HepG2 (cell line): ENCODE measurements around the gene MTA1. TPM values are rescaled to one million over a fixed set of nuclear protein-coding genes. Genes with fewer than 3 reads are reported as not detected.

Source experiments
- ETV5 ChIP-seq: IDR thresholded peaks from 2 replicates; pipeline ENCODE4 v1.6.1; 2018; ENCODE audit warnings: missing biosample characterization, missing genetic modification reagents, inconsistent platforms, borderline replicate concordance
- FOSL1 ChIP-seq: sonication (generic); formaldehyde crosslinking; IDR thresholded peaks from 2 replicates; pipeline ENCODE4 v1.9.0; 2021; ENCODE audit warnings: missing genetic modification reagents, borderline replicate concordance
- FOXJ3 ChIP-seq: sonication (generic); formaldehyde crosslinking; IDR thresholded peaks from 2 replicates; pipeline ENCODE4 v1.4.0; 2020; ENCODE audit warnings: missing genetic modification reagents, mild to moderate bottlenecking, borderline replicate concordance
- FOXO1 ChIP-seq: sonication (generic); formaldehyde crosslinking; IDR thresholded peaks from 2 replicates; pipeline ENCODE4 v1.4.0; 2020; ENCODE audit warnings: missing genetic modification reagents
- HES4 ChIP-seq: sonication (generic); formaldehyde crosslinking; IDR thresholded peaks from 2 replicates; pipeline ENCODE4 v1.9.0; 2021; ENCODE audit warnings: mild to moderate bottlenecking, missing genetic modification reagents, borderline replicate concordance
- RARG ChIP-seq: sonication (generic); formaldehyde crosslinking; IDR thresholded peaks from 2 replicates; pipeline ENCODE4 v1.4.0; 2020; ENCODE audit warnings: low read depth, mild to moderate bottlenecking, missing genetic modification reagents
- RFX1 ChIP-seq: fragments of 450-650 bp; IDR thresholded peaks from 2 replicates; pipeline ENCODE4 v1.6.1; 2017
- RFXAP ChIP-seq: sonication (generic); formaldehyde crosslinking; IDR thresholded peaks from 2 replicates; pipeline ENCODE4 v1.4.0; 2020; ENCODE audit warnings: missing genetic modification reagents, borderline replicate concordance
- TP53 ChIP-seq: sonication (generic); formaldehyde crosslinking; conservative IDR thresholded peaks from 2 replicates; pipeline ENCODE4 v1.4.0; 2020; ENCODE audit warnings: missing genetic modification reagents
- ZNF251 ChIP-seq: sonication (generic); formaldehyde crosslinking; IDR thresholded peaks from 2 replicates; pipeline ENCODE4 v1.9.0; 2021; ENCODE audit warnings: mild to moderate bottlenecking, missing genetic modification reagents
- ZNF256 ChIP-seq: sonication (generic); formaldehyde crosslinking; conservative IDR thresholded peaks from 2 replicates; pipeline ENCODE4 v1.4.0; 2020; ENCODE audit warnings: missing genetic modification reagents
- ZZZ3 ChIP-seq: sonication (generic); formaldehyde crosslinking; IDR thresholded peaks from 2 replicates; pipeline ENCODE4 v1.4.0; 2020; ENCODE audit warnings: missing genetic modification reagents, mild to moderate bottlenecking, borderline replicate concordance
- polyA plus RNA-seq, 8 experiments: library from polyadenylated mRNA; depleted of rRNA in 3 of 8; stranded (reverse) in 7 of 8; unstranded in 1 of 8; fragments of >200 nt; fragmentation: Illumina TruSeq in 4 of 8; extraction: Trizol in 4 of 8; gene quantifications; 2 replicates each; pipeline versions ENCODE4 v1.2.1 to v1.2.3, GENCODE V29; 2011 to 2016; ENCODE audit warnings: low read depth in 4 of 8, missing spikeins in 1 of 8, mixed read lengths in 1 of 8; ENCODE audit not compliant: insufficient read depth in 1 of 8
- total RNA-seq, 5 experiments: library from RNA; depleted of rRNA; stranded (reverse); fragments of >200 nt; fragmentation: Illumina TruSeq; extraction: Trizol; gene quantifications; 2 replicates each; pipeline ENCODE4 v1.2.3, GENCODE V29; 2016; ENCODE audit warnings: low read depth in 1 of 5
- TF ChIP-seq, protein P1 (sequence below): sonication (generic); formaldehyde crosslinking; IDR thresholded peaks from 2 replicates; pipeline ENCODE4 v1.4.0; 2020; ENCODE audit warnings: missing genetic modification reagents
- TF ChIP-seq, protein P2 (sequence below): IDR thresholded peaks from 2 replicates; pipeline ENCODE4 v1.6.1; 2012; ENCODE audit warnings: inconsistent platforms
- TF ChIP-seq, protein P3 (sequence below): sonication (generic); formaldehyde crosslinking; IDR thresholded peaks from 2 replicates; pipeline ENCODE4 v1.5.0; 2020; ENCODE audit warnings: missing genetic modification reagents, mild to moderate bottlenecking, borderline replicate concordance
- TF ChIP-seq, protein P4 (sequence below): sonication (generic); formaldehyde crosslinking; IDR thresholded peaks from 2 replicates; pipeline ENCODE4 v1.5.1; 2020; ENCODE audit warnings: missing genetic modification reagents, mild to moderate bottlenecking, borderline replicate concordance

Gene MTA1
- total and polyA plus RNA-seq, 2 of the 13 experiments (the other 11 are each of a cell fraction or from before 2014, with no cell fraction given), result 35.2 to 85.8 TPM

DNA sequence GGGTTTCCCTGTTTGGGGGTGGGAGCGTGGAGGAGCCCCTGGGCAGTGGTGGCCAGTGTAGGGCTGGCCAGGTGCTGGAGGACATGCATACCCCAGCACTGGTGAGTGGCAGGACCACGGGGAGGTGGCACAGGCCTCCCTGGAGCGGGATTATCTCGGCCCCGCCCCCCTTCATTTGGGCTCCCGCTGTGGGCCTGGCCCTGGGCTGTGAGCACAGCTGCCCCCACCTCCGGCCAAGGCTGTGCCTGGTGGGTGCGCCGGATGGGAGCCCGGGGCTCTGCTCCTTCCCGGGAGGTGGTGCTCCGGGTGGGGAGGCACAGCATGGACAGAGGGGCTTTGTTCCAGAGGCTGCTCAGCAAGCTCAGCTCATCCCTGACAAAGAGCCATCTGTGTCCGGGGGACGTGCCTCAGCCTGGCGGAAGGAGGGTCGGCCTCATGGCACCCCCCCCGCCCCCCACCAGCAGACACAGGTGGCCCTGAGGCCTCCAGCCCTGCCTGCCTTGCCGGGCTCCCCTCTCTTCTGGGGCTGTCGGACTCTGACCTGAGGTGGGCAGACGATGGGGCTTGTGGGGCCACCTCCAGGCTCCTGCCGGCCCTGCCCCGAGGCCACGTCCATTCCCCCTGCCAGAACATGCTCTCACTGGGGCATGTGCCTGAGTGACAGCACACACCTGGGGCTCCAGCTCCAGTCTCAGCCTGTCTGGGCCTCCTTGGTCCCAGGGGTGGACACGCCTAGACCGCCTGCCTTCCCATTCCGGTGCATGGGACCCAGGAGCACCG, 79.8 kb downstream of the MTA1 start (continued):
- TF ChIP-seq, protein P1, sequence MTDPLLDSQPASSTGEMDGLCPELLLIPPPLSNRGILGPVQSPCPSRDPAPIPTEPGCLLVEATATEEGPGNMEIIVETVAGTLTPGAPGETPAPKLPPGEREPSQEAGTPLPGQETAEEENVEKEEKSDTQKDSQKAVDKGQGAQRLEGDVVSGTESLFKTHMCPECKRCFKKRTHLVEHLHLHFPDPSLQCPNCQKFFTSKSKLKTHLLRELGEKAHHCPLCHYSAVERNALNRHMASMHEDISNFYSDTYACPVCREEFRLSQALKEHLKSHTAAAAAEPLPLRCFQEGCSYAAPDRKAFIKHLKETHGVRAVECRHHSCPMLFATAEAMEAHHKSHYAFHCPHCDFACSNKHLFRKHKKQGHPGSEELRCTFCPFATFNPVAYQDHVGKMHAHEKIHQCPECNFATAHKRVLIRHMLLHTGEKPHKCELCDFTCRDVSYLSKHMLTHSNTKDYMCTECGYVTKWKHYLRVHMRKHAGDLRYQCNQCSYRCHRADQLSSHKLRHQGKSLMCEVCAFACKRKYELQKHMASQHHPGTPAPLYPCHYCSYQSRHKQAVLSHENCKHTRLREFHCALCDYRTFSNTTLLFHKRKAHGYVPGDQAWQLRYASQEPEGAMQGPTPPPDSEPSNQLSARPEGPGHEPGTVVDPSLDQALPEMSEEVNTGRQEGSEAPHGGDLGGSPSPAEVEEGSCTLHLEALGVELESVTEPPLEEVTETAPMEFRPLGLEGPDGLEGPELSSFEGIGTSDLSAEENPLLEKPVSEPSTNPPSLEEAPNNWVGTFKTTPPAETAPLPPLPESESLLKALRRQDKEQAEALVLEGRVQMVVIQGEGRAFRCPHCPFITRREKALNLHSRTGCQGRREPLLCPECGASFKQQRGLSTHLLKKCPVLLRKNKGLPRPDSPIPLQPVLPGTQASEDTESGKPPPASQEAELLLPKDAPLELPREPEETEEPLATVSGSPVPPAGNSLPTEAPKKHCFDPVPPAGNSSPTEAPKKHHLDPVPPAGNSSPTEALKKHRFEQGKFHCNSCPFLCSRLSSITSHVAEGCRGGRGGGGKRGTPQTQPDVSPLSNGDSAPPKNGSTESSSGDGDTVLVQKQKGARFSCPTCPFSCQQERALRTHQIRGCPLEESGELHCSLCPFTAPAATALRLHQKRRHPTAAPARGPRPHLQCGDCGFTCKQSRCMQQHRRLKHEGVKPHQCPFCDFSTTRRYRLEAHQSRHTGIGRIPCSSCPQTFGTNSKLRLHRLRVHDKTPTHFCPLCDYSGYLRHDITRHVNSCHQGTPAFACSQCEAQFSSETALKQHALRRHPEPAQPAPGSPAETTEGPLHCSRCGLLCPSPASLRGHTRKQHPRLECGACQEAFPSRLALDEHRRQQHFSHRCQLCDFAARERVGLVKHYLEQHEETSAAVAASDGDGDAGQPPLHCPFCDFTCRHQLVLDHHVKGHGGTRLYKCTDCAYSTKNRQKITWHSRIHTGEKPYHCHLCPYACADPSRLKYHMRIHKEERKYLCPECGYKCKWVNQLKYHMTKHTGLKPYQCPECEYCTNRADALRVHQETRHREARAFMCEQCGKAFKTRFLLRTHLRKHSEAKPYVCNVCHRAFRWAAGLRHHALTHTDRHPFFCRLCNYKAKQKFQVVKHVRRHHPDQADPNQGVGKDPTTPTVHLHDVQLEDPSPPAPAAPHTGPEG (CRISPR knock-in tag), result no peak
- TF ChIP-seq, protein P2, sequence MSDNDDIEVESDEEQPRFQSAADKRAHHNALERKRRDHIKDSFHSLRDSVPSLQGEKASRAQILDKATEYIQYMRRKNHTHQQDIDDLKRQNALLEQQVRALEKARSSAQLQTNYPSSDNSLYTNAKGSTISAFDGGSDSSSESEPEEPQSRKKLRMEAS, result peak; percentile 90
- TF ChIP-seq RFX1 (no peak), TP53 (CRISPR knock-in tag) (0 out of 2 replicates have a peak, but pooled peaks have one; percentile 12), RFXAP (CRISPR knock-in tag) (peak; percentile 56; the same call in 1 of the 2 replicates), FOXJ3 (CRISPR knock-in tag) (no peak), ETV5 (CRISPR knock-in tag) (peak; percentile 93), RARG (CRISPR knock-in tag) (no peak), FOXO1 (CRISPR knock-in tag) (0 out of 2 replicates have a peak, but pooled peaks have one; percentile 13), ZNF251 (no peak), FOSL1 (CRISPR knock-in tag) (no peak), ZZZ3 (peak; percentile 25; the same call in 1 of the 2 replicates), ZNF256 (CRISPR knock-in tag) (no peak), HES4 (CRISPR knock-in tag) (peak; percentile 23; the same call in 1 of the 2 replicates)
- TF ChIP-seq, protein P3, sequence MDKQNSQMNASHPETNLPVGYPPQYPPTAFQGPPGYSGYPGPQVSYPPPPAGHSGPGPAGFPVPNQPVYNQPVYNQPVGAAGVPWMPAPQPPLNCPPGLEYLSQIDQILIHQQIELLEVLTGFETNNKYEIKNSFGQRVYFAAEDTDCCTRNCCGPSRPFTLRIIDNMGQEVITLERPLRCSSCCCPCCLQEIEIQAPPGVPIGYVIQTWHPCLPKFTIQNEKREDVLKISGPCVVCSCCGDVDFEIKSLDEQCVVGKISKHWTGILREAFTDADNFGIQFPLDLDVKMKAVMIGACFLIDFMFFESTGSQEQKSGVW (CRISPR knock-in tag), result no peak
- TF ChIP-seq, protein P4, sequence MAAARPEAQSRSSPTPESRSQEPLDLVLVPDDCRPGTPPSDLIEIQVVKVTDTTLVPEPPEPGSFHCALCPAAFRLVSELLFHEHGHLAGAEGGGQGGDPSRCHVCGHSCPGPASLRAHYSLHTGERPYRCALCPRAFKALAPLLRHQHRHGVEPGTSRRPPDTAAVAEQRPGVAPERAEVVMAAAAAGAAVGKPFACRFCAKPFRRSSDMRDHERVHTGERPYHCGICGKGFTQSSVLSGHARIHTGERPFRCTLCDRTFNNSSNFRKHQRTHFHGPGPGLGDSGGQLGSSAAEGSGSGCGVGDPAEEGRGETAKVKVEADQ, result peak; percentile 59; the same call in 1 of the 2 replicates
